Tibial nerve (tissue), 4 donors: ENCODE measurements around the gene GGACT. TPM values are rescaled to one million over a fixed set of nuclear protein-coding genes. Genes with fewer than 3 reads are reported as not detected.

Source experiments
- DNase-seq, 2 donors: peaks; one replicate each; pipeline ENCODE4 v3.0.0-alpha.2; 2019; ENCODE audit warnings: low spot score in 2 of 2
- H3K27ac ChIP-seq, 4 donors: fragments of 200-600 bp; sonication (generic) in 3 of 4; one replicate each; pipeline ENCODE4 v1.5.1; 2017 to 2019; ENCODE audit warnings: mild to moderate bottlenecking in 1 of 4
- H3K27me3 ChIP-seq, 2 donors: fragments of 200-600 bp; sonication (generic) in 1 of 2; one replicate each; pipeline versions ENCODE4 v1.5.1 to v1.6.0; 2017 to 2019
- H3K36me3 ChIP-seq, 3 donors: fragments of 200-600 bp; sonication (generic); one replicate each; pipeline ENCODE4 v1.5.1; 2018 to 2019
- H3K4me1 ChIP-seq, 4 donors: fragments of 200-600 bp; sonication (generic) in 3 of 4; one replicate each; pipeline ENCODE4 v1.5.1; 2017 to 2019
- H3K4me3 ChIP-seq, 4 donors: fragments of 200-600 bp; sonication (generic) in 3 of 4; one replicate each; pipeline ENCODE4 v1.5.1; 2017 to 2019; ENCODE audit warnings: mild to moderate bottlenecking in 1 of 4, moderate library complexity in 1 of 4
- H3K9me3 ChIP-seq, 4 donors: fragments of 200-600 bp; sonication (generic) in 3 of 4; one replicate each; pipeline ENCODE4 v1.5.1; 2017 to 2019
- EP300 ChIP-seq, 2 donors: sonication (generic); formaldehyde crosslinking; IDR thresholded peaks; one replicate each; pipeline ENCODE4 v1.6.1; 2017; ENCODE audit warnings: antibody characterized with exemption in 2 of 2, mild to moderate bottlenecking in 1 of 2
- POLR2A ChIP-seq, 2 donors: fragments of 450-650 bp; IDR thresholded peaks; one replicate each; pipeline ENCODE4 v1.6.1; 2017; ENCODE audit warnings: antibody characterized with exemption in 2 of 2, mild to moderate bottlenecking in 2 of 2, moderate library complexity in 2 of 2
- WGBS, 2 donors: methylation state at CpG; one replicate each; pipeline ENCODE4 v1.1.5; 2018; 5-methylcytosine and 5-hydroxymethylcytosine counted together
- total RNA-seq, 4 donors: library from RNA; depleted of rRNA; stranded (reverse); fragments of >200 nt; gene quantifications; one replicate each; pipeline ENCODE4 v1.1.0, GENCODE V29; 2016
- TF ChIP-seq, protein P1 (sequence below), 5 experiments: fragments of 200-600 bp in 3 of 5; fragments of 450-650 bp in 2 of 5; sonication (generic) in 3 of 5; IDR thresholded peaks; one replicate each; pipeline ENCODE4 v1.5.1; 2016 to 2019; ENCODE audit warnings: antibody characterized with exemption in 5 of 5, mild to moderate bottlenecking in 3 of 5, moderate library complexity in 2 of 5

Gene GGACT
- total RNA-seq, 4 donors from 2014 or later = 2.4 to 5.2 (median 3.9) TPM

DNA sequence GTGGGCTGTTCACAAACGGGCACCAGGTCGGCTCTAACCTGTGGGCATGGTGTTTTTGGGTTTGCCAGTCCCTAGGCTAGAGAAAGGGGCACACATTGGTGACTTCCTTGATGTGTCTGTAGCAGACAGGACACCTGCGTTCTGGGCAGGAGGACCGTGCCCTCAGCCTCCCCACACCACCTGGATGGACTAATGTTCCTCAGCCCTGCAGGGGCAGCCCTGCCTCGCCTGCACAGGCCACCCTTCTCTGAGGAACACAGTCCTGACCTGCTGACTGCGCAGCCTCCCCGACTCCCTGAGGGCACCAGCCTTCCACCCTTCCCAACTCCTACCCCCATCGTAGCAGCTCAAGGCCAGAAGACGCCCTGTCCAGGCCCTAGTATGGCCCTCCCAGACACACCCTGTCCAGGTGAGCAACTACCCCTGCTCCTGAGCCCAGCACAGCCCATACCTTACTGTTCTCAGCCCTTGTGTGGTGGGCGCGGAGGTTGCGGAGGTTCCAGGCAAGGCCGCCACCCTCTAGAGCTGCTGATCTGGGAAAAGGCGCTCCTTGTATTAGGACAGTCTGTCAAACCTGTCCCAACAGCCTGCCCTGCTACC is 55.7 kb downstream of the GGACT start:
- peaks cover 0 to 7% (median 0%) of the 10 kb centered on the region in 4 donors for H3K9me3 ChIP-seq
- H3K27me3 ChIP-seq = no peaks in the 10 kb centered on the region
- no peak overlapping the region for H3K4me3 ChIP-seq
- no peak for DNase-seq
- H3K27ac ChIP-seq = no peak overlapping the region
- H3K36me3 ChIP-seq = peaks cover 0 to 64% (median 0%) of the 10 kb centered on the region in 3 donors
- H3K4me1 ChIP-seq = peaks cover 0 to 12% (median 0%) of the 10 kb centered on the region in 4 donors
- TF ChIP-seq EP300 (IDR thresholded peaks at IDR 0.05) (no peak), POLR2A (IDR thresholded peaks at IDR 0.05) (no peak)
- TF ChIP-seq, protein P1, sequence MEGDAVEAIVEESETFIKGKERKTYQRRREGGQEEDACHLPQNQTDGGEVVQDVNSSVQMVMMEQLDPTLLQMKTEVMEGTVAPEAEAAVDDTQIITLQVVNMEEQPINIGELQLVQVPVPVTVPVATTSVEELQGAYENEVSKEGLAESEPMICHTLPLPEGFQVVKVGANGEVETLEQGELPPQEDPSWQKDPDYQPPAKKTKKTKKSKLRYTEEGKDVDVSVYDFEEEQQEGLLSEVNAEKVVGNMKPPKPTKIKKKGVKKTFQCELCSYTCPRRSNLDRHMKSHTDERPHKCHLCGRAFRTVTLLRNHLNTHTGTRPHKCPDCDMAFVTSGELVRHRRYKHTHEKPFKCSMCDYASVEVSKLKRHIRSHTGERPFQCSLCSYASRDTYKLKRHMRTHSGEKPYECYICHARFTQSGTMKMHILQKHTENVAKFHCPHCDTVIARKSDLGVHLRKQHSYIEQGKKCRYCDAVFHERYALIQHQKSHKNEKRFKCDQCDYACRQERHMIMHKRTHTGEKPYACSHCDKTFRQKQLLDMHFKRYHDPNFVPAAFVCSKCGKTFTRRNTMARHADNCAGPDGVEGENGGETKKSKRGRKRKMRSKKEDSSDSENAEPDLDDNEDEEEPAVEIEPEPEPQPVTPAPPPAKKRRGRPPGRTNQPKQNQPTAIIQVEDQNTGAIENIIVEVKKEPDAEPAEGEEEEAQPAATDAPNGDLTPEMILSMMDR (IDR thresholded peaks at IDR 0.05) = no peak
- WGBS, 2 donors = 95 to 99% methylated on average over 13 of the region's 14 CpGs

DNA sequence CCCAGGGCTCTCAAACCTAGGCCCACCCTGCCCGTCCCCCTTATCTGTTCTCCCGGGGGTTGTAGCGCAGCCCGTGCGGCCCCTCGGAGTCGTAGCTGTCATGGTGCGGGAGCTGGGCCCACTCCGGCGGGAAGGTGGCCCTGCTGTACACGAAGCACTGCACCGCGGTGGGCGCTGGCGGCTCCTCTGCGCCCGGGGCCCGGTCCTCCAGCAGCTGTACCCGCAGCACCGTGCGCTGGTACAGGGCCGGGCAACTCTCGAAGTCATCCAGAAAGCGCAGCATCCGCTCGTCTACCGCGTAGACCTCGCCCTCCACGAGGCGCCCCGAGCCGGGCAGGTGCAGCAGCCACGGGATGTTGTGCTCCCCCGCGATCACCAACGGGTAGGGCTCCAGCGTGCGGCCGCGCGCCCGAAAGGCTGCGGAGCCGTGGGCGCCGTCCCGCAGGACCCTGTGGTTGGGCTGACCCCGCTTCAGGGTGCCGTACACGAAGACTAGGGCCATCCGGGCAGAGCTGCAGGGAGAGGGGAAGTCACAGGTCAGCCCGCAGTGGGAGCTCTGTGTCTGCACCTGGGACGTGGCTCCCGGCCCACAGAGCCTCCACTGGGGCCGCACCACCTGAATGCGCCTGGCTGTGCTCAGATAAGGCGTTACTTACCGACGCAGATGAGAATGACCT is 56.4 kb downstream of the GGACT start:
- DNase-seq = no peak
- H3K27ac ChIP-seq = no peak overlapping the region
- TF ChIP-seq EP300 (IDR thresholded peaks at IDR 0.05) = no peak
- TF ChIP-seq, protein P1 (IDR thresholded peaks at IDR 0.05) = no peak
- TF ChIP-seq POLR2A (IDR thresholded peaks at IDR 0.05) = no peak
- peaks cover 0 to 67% (median 0%) of the 10 kb centered on the region in 3 donors for H3K36me3 ChIP-seq
- H3K4me3 ChIP-seq = no peak overlapping the region
- H3K9me3 ChIP-seq = peaks cover 0 to 7% (median 0%) of the 10 kb centered on the region in 4 donors
- peaks cover 0 to 12% (median 0%) of the 10 kb centered on the region in 4 donors for H3K4me1 ChIP-seq
- no peaks in the 10 kb centered on the region for H3K27me3 ChIP-seq
- WGBS, 2 donors = 96 to 98% methylated on average over 38 to 59 of the region's 60 CpGs

DNA sequence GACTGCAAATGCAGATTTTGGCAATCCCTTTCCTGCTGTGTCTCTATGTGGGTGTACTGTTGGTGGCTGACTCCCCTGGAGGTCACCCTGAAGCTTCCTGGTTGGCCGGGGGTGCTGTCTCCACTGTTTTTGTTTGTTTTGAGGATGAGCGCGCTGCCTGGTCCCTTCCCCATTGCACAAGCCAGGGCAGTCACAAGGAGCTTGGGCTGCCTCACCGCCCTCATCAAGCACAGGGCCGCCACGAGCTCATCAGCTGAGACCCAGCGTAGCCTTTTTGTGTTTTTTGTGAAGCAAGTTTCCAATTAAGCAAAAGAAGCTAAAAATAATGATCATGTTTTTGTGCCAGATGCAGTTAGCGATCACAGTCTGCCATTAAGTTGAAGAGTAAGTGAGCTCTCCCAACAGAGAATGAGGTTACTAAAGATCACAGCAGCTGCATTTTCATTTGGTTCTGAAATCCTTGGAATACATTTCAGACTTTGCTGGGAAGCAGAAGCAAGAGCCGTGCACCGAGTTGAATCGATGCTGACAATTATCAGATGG is 57.8 kb downstream of the GGACT start:
- Histone ChIP-seq H3K27me3 (no peaks in the 10 kb centered on the region), H3K9me3 (peaks cover 0 to 7% (median 0%) of the 10 kb centered on the region in 4 donors), H3K36me3 (peaks cover 0 to 73% (median 0%) of the 10 kb centered on the region in 3 donors), H3K4me3 (no peak overlapping the region), H3K27ac (no peak overlapping the region), H3K4me1 (peaks cover 0 to 9% (median 0%) of the 10 kb centered on the region in 4 donors)
- DNase-seq = peak in 1 of 2 donors; percentile 58
- 64 to 69% methylated on average over 11 of the region's 11 CpGs for WGBS, 2 donors
- TF ChIP-seq EP300 (IDR thresholded peaks at IDR 0.05) (peak in 1 of 2 donors; percentile 40), POLR2A (IDR thresholded peaks at IDR 0.05) (no peak)

DNA sequence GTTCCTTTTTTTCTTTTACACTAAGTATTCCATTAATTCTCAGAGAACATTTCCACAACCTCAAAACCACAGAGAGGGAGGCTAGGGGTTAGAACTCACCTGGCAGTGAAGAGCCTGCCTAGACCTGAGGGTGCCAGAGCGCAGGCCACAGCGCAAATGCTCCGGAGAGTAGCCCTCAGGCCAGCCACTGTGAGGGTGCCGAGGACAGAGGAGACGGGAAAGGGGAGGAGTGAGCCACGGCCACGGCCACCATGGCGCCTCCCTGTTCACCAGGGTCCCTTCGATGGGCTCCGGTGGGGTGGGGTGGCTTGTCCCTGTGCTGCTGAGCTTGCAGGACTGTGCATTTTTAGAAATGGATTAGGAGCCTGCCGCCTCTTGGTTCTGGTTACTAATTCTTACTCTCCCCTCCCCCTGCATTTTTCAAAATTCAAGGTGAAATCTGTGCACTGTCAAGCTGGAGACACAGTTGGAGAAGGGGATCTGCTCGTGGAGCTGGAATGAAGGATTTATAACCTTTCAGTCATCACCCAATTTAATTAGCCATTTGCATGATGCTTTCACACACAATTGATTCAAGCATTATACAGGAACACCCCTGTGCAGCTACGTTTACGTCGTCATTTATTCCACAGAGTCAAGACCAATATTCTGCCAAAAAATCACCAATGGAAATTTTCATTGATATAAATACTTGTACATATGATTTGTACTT is 58.8 kb downstream of the GGACT start:
- 94 to 97% methylated on average over 13 to 15 of the region's 15 CpGs for WGBS, 2 donors
- Histone ChIP-seq H3K4me3 (no peak overlapping the region), H3K4me1 (no peaks in the 10 kb centered on the region), H3K9me3 (peaks cover 0 to 7% (median 0%) of the 10 kb centered on the region in 4 donors), H3K36me3 (peaks cover 0 to 73% (median 0%) of the 10 kb centered on the region in 3 donors), H3K27me3 (no peaks in the 10 kb centered on the region), H3K27ac (no peak overlapping the region)
- no peak for DNase-seq
- TF ChIP-seq, protein P1 (IDR thresholded peaks at IDR 0.05) = no peak
- no peak for TF ChIP-seq EP300 (IDR thresholded peaks at IDR 0.05)
- TF ChIP-seq POLR2A (IDR thresholded peaks at IDR 0.05) = no peak

DNA sequence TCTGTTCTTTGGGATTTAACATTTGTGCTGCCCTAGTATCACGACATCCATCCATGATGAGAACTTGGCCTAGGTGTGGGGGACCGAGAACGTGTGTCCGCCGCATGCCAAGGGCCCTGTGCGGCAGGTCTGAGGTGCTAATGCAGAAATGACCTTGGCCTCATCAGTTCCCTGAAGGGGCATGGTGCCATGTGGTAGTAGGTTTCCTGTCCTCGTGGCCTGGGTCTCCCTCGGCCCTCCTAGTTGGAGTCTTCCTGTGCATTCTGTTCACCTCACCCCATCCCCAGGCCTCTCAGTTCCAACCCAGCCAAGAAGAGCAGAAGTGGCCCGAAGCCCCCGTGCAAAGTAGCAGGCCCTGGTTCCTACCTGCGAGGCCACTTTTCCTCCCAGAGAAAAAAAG is 59.8 kb downstream of the GGACT start:
- 95 to 96% methylated on average over 11 of the region's 11 CpGs for WGBS, 2 donors
- Histone ChIP-seq H3K4me1 (no peaks in the 10 kb centered on the region), H3K27ac (no peak overlapping the region), H3K9me3 (peaks cover 0 to 7% (median 0%) of the 10 kb centered on the region in 4 donors), H3K4me3 (no peak overlapping the region), H3K36me3 (peaks cover 0 to 65% (median 0%) of the 10 kb centered on the region in 3 donors), H3K27me3 (no peaks in the 10 kb centered on the region)
- TF ChIP-seq POLR2A (IDR thresholded peaks at IDR 0.05) (no peak), EP300 (IDR thresholded peaks at IDR 0.05) (no peak)
- TF ChIP-seq, protein P1 (IDR thresholded peaks at IDR 0.05) = no peak
- no peak for DNase-seq
